GM20000 (cell line): ENCODE measurements around the gene DUOX2.

ENCODE experiments used
- DNase-seq: peaks from one replicate; pipeline ENCODE4 v3.0.0; 2012; ENCODE audit warnings: low spot score
- TF ChIP-seq, protein P1 (sequence below): IDR thresholded peaks from 2 replicates; pipeline ENCODE4 v1.5.1; 2012; ENCODE audit warnings: mild to moderate bottlenecking, control low read depth; ENCODE audit errors: extremely low read depth, missing control alignments

The DUOX2 gene

DNA sequence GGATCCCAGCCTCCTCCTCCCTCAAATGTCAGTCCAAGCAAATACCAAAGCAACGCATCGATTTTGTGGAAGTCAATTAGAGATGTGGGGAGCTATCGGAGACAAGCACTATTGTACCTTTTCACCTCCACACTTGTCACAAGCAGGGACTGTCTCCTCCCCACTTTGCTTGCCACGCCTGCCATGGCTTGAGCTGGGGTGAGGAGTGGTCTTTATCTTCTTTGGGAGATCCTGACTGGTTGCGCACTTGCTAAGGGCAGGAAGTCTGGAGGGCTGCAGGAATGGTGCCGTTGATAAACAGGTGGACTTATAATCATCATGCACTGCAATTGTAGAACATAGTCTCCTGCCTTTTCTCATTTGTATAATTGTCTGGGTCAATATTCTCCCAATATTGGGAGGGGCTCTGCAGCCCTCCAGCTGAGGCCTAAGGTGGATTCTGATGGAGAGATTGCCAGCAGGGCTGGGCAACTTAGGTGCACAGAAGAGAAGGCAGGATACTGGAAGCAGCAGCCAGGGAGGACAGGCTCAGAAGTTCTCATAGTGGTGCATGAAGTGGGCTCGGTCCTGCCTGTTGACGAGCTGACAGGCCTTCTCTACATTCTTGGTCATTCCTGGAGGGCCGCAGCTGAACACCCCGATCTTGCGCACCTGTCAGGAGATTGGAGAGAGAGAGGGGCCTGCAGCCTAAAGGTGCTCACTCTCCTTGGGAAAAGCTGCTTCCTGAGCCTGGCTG is 20.2 kb downstream of the DUOX2 start:
- TF ChIP-seq, protein P1, sequence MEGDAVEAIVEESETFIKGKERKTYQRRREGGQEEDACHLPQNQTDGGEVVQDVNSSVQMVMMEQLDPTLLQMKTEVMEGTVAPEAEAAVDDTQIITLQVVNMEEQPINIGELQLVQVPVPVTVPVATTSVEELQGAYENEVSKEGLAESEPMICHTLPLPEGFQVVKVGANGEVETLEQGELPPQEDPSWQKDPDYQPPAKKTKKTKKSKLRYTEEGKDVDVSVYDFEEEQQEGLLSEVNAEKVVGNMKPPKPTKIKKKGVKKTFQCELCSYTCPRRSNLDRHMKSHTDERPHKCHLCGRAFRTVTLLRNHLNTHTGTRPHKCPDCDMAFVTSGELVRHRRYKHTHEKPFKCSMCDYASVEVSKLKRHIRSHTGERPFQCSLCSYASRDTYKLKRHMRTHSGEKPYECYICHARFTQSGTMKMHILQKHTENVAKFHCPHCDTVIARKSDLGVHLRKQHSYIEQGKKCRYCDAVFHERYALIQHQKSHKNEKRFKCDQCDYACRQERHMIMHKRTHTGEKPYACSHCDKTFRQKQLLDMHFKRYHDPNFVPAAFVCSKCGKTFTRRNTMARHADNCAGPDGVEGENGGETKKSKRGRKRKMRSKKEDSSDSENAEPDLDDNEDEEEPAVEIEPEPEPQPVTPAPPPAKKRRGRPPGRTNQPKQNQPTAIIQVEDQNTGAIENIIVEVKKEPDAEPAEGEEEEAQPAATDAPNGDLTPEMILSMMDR, result no peak
- DNase-seq, result no peak

- no peak for DNase-seq
- TF ChIP-seq, protein P1, result no peak
These were observed 21.0 kb downstream of the DUOX2 start for GRCh38 chr15:45093013-45093412.

GRCh38 chr15:45091576-45091975 is 22.4 kb downstream of the DUOX2 start:
- TF ChIP-seq, protein P1, result no peak
- DNase-seq, result no peak

GRCh38 chr15:45091161-45091560 is 22.8 kb downstream of the DUOX2 start:
- no peak for DNase-seq
- TF ChIP-seq, protein P1, result no peak

GRCh38 chr15:45089712-45090373 is 24.1 kb downstream of the DUOX2 start:
- no peak for DNase-seq
- TF ChIP-seq, protein P1, result no peak

DNA sequence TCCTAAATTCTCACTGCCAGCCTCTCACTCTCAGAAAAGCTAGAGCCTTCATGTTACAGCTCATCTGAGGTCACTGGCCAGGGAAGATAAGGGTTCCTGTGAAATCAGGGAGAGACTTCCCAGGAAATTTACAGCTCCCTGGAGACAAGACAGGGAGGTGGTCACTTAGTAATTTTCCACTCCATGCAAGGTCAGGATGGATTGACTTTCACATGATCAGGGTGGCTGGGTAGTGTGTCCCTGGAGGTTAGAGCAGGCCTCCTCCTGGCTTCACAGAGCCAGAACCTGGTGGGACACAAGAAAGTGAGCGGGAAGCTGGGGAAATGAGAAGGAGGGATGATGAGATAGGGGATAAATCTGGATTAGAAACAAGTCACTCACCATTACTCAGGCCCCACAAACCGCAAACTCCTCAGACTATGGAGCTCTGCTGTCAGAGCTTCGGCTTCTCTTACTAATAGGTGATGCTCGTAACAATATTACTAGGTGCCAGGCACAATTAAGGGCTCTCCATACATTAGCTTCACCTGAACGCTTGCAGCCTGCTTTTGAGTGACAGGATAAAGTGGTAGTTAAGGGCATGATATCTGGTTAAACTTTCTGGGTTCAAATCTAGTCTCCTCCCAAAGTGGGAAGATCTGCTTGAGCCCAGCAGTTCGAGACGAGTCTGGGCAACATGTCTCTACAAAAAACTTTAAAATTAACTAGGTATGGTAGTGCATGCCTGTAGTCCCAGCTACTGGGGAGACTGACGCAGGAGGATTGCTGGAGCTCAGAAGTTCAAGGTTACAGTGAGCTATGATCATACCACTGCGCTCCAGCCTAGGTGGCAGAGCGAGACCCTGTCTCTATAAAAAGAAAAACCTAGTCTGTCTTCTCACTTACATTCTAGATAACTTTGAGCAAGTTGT is 24.9 kb downstream of the DUOX2 start:
- DNase-seq, result no peak

More for the DNA sequence above, 24.9 kb downstream of the DUOX2 start:
- TF ChIP-seq, protein P1, result no peak
